Measurements from ENCODE around the gene CD82.

DNA sequence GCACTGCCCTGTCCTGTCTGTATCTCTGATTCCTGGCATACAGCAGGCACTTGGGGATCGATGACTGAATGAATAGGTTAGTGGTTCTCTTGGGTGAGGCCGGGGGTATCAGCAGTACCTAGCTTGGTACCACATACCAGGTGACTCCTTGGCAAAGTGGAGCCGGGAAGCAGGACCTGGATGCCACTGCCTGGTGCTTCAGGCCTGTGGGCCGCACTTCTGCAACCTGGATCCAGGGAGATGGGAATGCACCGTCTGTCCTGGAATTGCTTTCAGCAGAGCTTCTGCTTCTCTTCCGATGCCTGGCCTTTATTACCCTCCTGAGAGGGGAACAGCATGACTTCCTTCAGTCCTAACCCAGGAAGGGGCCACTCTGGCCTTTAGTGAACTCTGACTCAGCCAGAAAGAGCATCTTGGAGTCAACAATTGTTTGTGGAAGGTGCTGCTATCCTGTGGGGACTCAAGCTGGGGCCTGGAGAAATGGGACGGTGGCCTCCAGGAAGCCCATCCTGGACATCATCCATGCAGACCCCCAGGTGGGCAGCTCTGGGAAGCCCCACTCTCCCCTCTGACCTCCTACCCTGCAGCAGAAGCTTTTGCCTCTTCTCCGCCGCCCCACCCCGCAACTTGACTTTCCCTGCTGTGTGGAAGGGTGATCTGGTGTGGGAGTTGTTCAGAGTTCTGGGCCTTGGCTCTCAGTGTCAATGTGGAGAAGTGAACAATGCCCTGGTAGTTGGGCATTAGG is 5.1 kb downstream of the CD82 start:
- TF ChIP-seq, protein P1, sequence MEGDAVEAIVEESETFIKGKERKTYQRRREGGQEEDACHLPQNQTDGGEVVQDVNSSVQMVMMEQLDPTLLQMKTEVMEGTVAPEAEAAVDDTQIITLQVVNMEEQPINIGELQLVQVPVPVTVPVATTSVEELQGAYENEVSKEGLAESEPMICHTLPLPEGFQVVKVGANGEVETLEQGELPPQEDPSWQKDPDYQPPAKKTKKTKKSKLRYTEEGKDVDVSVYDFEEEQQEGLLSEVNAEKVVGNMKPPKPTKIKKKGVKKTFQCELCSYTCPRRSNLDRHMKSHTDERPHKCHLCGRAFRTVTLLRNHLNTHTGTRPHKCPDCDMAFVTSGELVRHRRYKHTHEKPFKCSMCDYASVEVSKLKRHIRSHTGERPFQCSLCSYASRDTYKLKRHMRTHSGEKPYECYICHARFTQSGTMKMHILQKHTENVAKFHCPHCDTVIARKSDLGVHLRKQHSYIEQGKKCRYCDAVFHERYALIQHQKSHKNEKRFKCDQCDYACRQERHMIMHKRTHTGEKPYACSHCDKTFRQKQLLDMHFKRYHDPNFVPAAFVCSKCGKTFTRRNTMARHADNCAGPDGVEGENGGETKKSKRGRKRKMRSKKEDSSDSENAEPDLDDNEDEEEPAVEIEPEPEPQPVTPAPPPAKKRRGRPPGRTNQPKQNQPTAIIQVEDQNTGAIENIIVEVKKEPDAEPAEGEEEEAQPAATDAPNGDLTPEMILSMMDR (IDR thresholded peaks at IDR 0.05; ENCODE audit: low read depth, low read length) = no peak
- TF ChIP-seq EZH2phosphoT487 (IDR thresholded peaks at IDR 0.05; ENCODE audit: low read depth) = no peak

All from OCI-LY3 (cell line).